Measurements from ENCODE around the gene PARD6A.

- no peak for TF ChIP-seq EZH2 (IDR thresholded peaks at IDR 0.05; ENCODE audit: borderline replicate concordance)
- no peak for TF ChIP-seq EZH2phosphoT487 (IDR thresholded peaks at IDR 0.05; ENCODE audit: low read depth, severe bottlenecking, unreplicated experiment)
Observed at GRCh38 chr16:67709050-67709449, 48.3 kb downstream of the PARD6A start.
